Measurements from ENCODE around the gene TJP1. TPM values are rescaled to one million over a fixed set of nuclear protein-coding genes. Genes with fewer than 3 reads are reported as not detected.

Gene TJP1
- polyA plus RNA-seq, 1 donor (not counting 4 experiments of a cell fraction or from before 2014, with no cell fraction given): 54.7 TPM

GRCh38 chr15:29826908-29827820 is 4.9 kb upstream of the TJP1 start:
- H3K9me1 ChIP-seq (ENCODE audit: control insufficient read depth, extremely low read depth, insufficient read depth, low read length): no peaks in the 10 kb centered on the region
- TF ChIP-seq CTCF (optimal IDR thresholded peaks at IDR 0.05 in 1 of 3, IDR thresholded peaks at IDR 0.05 in 1 of 3, conservative IDR thresholded peaks at IDR 0.05 in 1 of 3; ENCODE audit: extremely low read depth in 1 of 3, insufficient read depth in 2 of 3, low read length in 3 of 3) (no peak), EZH2 (IDR thresholded peaks at IDR 0.05; ENCODE audit: low read length) (no peak)
- H3K79me2 ChIP-seq (ENCODE audit: control insufficient read depth, insufficient read depth, low read length): no peaks in the 10 kb centered on the region
- no peak overlapping the region for H3K27ac ChIP-seq (ENCODE audit: control insufficient read depth, insufficient read depth, low read length)
- no peaks in the 10 kb centered on the region for H3K9me3 ChIP-seq (ENCODE audit: control insufficient read depth, low read depth, low read length)
- H3K4me1 ChIP-seq (ENCODE audit: control insufficient read depth, extremely low read depth, insufficient read depth, low read length): peaks cover 20% of the 10 kb centered on the region
- H3K36me3 ChIP-seq (ENCODE audit: control insufficient read depth in 2 of 2, extremely low read depth in 1 of 2, insufficient read depth in 2 of 2, low read length in 2 of 2): no peaks in the 10 kb centered on the region
- no peak overlapping the region for H3K4me3 ChIP-seq (ENCODE audit: control insufficient read depth in 2 of 3, extremely low read depth in 1 of 3, insufficient read depth in 2 of 3, low read depth in 1 of 3, low read length in 3 of 3)
- H3K9ac ChIP-seq (ENCODE audit: control insufficient read depth, extremely low read depth, insufficient read depth, low read length): no peak overlapping the region
- H3K27me3 ChIP-seq (ENCODE audit: control insufficient read depth, extremely low read depth, insufficient read depth, low read length): no peaks in the 10 kb centered on the region
- dilution Hi-C loops (cut with MboI; ENCODE audit: extremely low pct_ligation_motif_present, low sequenced_read_pairs): no loop called here
- H4K20me1 ChIP-seq (ENCODE audit: control insufficient read depth, extremely low read depth, insufficient read depth, low read length): no peaks in the 10 kb centered on the region
- no peak overlapping the region for H3K4me2 ChIP-seq (ENCODE audit: control insufficient read depth, extremely low read depth, insufficient read depth, low read depth, low read length)
- H2AFZ ChIP-seq (ENCODE audit: control insufficient read depth, low read length): no peak overlapping the region
- FAIRE-seq (no peak), DNase-seq (ENCODE audit: low read depth, low spot score) (no peak)

- FAIRE-seq (no peak), DNase-seq (ENCODE audit: low read depth, low spot score) (no peak)
- Histone ChIP-seq H3K79me2 (ENCODE audit: control insufficient read depth, insufficient read depth, low read length) (peaks cover 13% of the 10 kb centered on the region), H3K9ac (ENCODE audit: control insufficient read depth, extremely low read depth, insufficient read depth, low read length) (no peak overlapping the region), H4K20me1 (ENCODE audit: control insufficient read depth, extremely low read depth, insufficient read depth, low read length) (peaks cover 3% of the 10 kb centered on the region), H3K9me3 (ENCODE audit: control insufficient read depth, low read depth, low read length) (no peaks in the 10 kb centered on the region), H3K36me3 (ENCODE audit: control insufficient read depth in 2 of 2, extremely low read depth in 1 of 2, insufficient read depth in 2 of 2, low read length in 2 of 2) (no peaks in the 10 kb centered on the region), H3K4me2 (ENCODE audit: control insufficient read depth, extremely low read depth, insufficient read depth, low read depth, low read length) (peak overlapping the region; percentile 32), H3K27ac (ENCODE audit: control insufficient read depth, insufficient read depth, low read length) (no peak overlapping the region), H2AFZ (ENCODE audit: control insufficient read depth, low read length) (no peak overlapping the region), H3K4me3 (ENCODE audit: control insufficient read depth in 2 of 3, extremely low read depth in 1 of 3, insufficient read depth in 2 of 3, low read depth in 1 of 3, low read length in 3 of 3) (no peak overlapping the region), H3K27me3 (ENCODE audit: control insufficient read depth, extremely low read depth, insufficient read depth, low read length) (no peaks in the 10 kb centered on the region), H3K4me1 (ENCODE audit: control insufficient read depth, extremely low read depth, insufficient read depth, low read length) (peaks cover 24% of the 10 kb centered on the region), H3K9me1 (ENCODE audit: control insufficient read depth, extremely low read depth, insufficient read depth, low read length) (no peaks in the 10 kb centered on the region)
- TF ChIP-seq EZH2 (IDR thresholded peaks at IDR 0.05; ENCODE audit: low read length) (no peak), CTCF (optimal IDR thresholded peaks at IDR 0.05 in 1 of 3, IDR thresholded peaks at IDR 0.05 in 1 of 3, conservative IDR thresholded peaks at IDR 0.05 in 1 of 3; ENCODE audit: extremely low read depth in 1 of 3, insufficient read depth in 2 of 3, low read length in 3 of 3) (no peak)
- dilution Hi-C loops (cut with MboI; ENCODE audit: extremely low pct_ligation_motif_present, low sequenced_read_pairs): no loop called here
Measured at GRCh38 chr15:29825227-29825626, 3.0 kb upstream of the TJP1 start.
